Measurements from ENCODE around the gene TMEM201. TPM values are rescaled to one million over a fixed set of nuclear protein-coding genes. Genes with fewer than 3 reads are reported as not detected.
A peak's percentile ranks its signal among the peaks of the same experiment; 100 is the strongest.

The TMEM201 gene
- total RNA-seq, 1 donor from 2014 or later: 36.7 TPM

GRCh38 chr1:9648171-9648570 lies 59.5 kb downstream of the TMEM201 start:
- Mint-ChIP-seq H3K4me3 (no peak overlapping the region), H3K9me3 (no peaks in the 10 kb centered on the region), H3K36me3 (ENCODE audit: low read depth) (peaks cover 12% of the 10 kb centered on the region), H3K27me3 (ENCODE audit: insufficient read depth) (no peaks in the 10 kb centered on the region), H3K27ac (no peak overlapping the region), H3K4me1 (ENCODE audit: low read depth) (peaks cover 40% of the 10 kb centered on the region)
- intact Hi-C loops (cut with micrococcal nuclease): no loop called here
- DNase-seq (ENCODE audit: low spot score): no peak

GRCh38 chr1:9649769-9650168 lies 61.1 kb downstream of the TMEM201 start:
- Mint-ChIP-seq H3K36me3 (ENCODE audit: low read depth) (peaks cover 24% of the 10 kb centered on the region), H3K4me1 (ENCODE audit: low read depth) (peaks cover 34% of the 10 kb centered on the region)

GRCh38 chr1:9651220-9651564 lies 62.5 kb downstream of the TMEM201 start:
- peak overlapping the region; percentile 92 for H3K4me3 Mint-ChIP-seq
- H3K4me1 Mint-ChIP-seq (ENCODE audit: low read depth): peaks cover 42% of the 10 kb centered on the region
- no peaks in the 10 kb centered on the region for H3K27me3 Mint-ChIP-seq (ENCODE audit: insufficient read depth)
- H3K36me3 Mint-ChIP-seq (ENCODE audit: low read depth): peaks cover 27% of the 10 kb centered on the region
- intact Hi-C loops (cut with micrococcal nuclease): loop anchor here (10.0 kb wide), 2 partner anchors 356 to 416 kb away; partner anchors contain the start of genes H6PD and SPSB1
- H3K9me3 Mint-ChIP-seq: no peaks in the 10 kb centered on the region
- H3K27ac Mint-ChIP-seq: peak overlapping the region; percentile 85
- no peak for DNase-seq (ENCODE audit: low spot score)

More at GRCh38 chr1:9649769-9650168, 61.1 kb downstream of the TMEM201 start:
- DNase-seq (ENCODE audit: low spot score): no peak
- H3K27ac Mint-ChIP-seq: peak overlapping the region; percentile 44
- intact Hi-C loops (cut with micrococcal nuclease): loop anchor here (10.0 kb wide), 2 partner anchors 355 to 415 kb away; partner anchors contain the start of genes H6PD and SPSB1
- no peaks in the 10 kb centered on the region for H3K9me3 Mint-ChIP-seq
- H3K27me3 Mint-ChIP-seq (ENCODE audit: insufficient read depth): no peaks in the 10 kb centered on the region
- peak overlapping the region; percentile 92 for H3K4me3 Mint-ChIP-seq

GRCh38 chr1:9651565-9652378 lies 63.1 kb downstream of the TMEM201 start, which contains the start of gene PIK3CD:
TSS of gene PIK3CD (plus strand) at chr1:9651731. CDS start at chr1:9710456, 58,725 bp downstream.
- H3K36me3 Mint-ChIP-seq (ENCODE audit: low read depth): peaks cover 27% of the 10 kb centered on the region
- H3K27ac Mint-ChIP-seq: peak within 1 kb of the TSS; percentile 97
- no peaks in the 10 kb centered on the region for H3K27me3 Mint-ChIP-seq (ENCODE audit: insufficient read depth)
- H3K4me3 Mint-ChIP-seq: peak within 1 kb of the TSS; percentile 95
- intact Hi-C loops (cut with micrococcal nuclease): loop anchor here (2.0 to 10.0 kb wide), 3 partner anchors 171 to 417 kb away; partner anchors contain the start of genes CLSTN1, H6PD and SPSB1
- peaks cover 45% of the 10 kb centered on the region for H3K4me1 Mint-ChIP-seq (ENCODE audit: low read depth)
- DNase-seq (ENCODE audit: low spot score): peak; percentile 31
- no peaks in the 10 kb centered on the region for H3K9me3 Mint-ChIP-seq

- H3K36me3 Mint-ChIP-seq (ENCODE audit: low read depth): peaks cover 33% of the 10 kb centered on the region
- DNase-seq (ENCODE audit: low spot score): peak; percentile 73
- H3K4me1 Mint-ChIP-seq (ENCODE audit: low read depth): peaks cover 53% of the 10 kb centered on the region
- peak overlapping the region; percentile 95 for H3K4me3 Mint-ChIP-seq
- peak overlapping the region; percentile 97 for H3K27ac Mint-ChIP-seq
- intact Hi-C loops (cut with micrococcal nuclease): loop anchor here (1.0 to 10.0 kb wide), 5 partner anchors 8 to 418 kb away; partner anchors contain the start of genes CLSTN1, H6PD and SPSB1
- no peaks in the 10 kb centered on the region for H3K9me3 Mint-ChIP-seq
- H3K27me3 Mint-ChIP-seq (ENCODE audit: insufficient read depth): no peaks in the 10 kb centered on the region
These were observed 63.9 kb downstream of the TMEM201 start for GRCh38 chr1:9652379-9653209.

GRCh38 chr1:9653210-9653490 lies 64.4 kb downstream of the TMEM201 start:
- Mint-ChIP-seq H3K4me1 (ENCODE audit: low read depth) (peaks cover 59% of the 10 kb centered on the region), H3K4me3 (peak overlapping the region; percentile 95), H3K27me3 (ENCODE audit: insufficient read depth) (no peaks in the 10 kb centered on the region), H3K9me3 (no peaks in the 10 kb centered on the region), H3K27ac (peak overlapping the region; percentile 97), H3K36me3 (ENCODE audit: low read depth) (peaks cover 35% of the 10 kb centered on the region)
- no peak for DNase-seq (ENCODE audit: low spot score)
- intact Hi-C loops (cut with micrococcal nuclease): loop anchor here (1.0 to 10.0 kb wide), 5 partner anchors 9 to 418 kb away; partner anchors contain the start of genes CLSTN1, H6PD and SPSB1

- Mint-ChIP-seq H3K27me3 (ENCODE audit: insufficient read depth) (no peaks in the 10 kb centered on the region), H3K4me1 (ENCODE audit: low read depth) (peaks cover 63% of the 10 kb centered on the region), H3K36me3 (ENCODE audit: low read depth) (peaks cover 35% of the 10 kb centered on the region), H3K9me3 (no peaks in the 10 kb centered on the region), H3K4me3 (peak overlapping the region; percentile 95), H3K27ac (peak overlapping the region; percentile 97)
- DNase-seq (ENCODE audit: low spot score): peak; percentile 28
- intact Hi-C loops (cut with micrococcal nuclease): loop anchor here (1.0 to 10.0 kb wide), 6 partner anchors 9 to 419 kb away; partner anchors contain the start of genes CLSTN1, H6PD, SPSB1 and TMEM201
These were observed 64.9 kb downstream of the TMEM201 start for GRCh38 chr1:9653491-9654050.

- H3K4me1 Mint-ChIP-seq (ENCODE audit: low read depth): peaks cover 69% of the 10 kb centered on the region
- H3K9me3 Mint-ChIP-seq: no peaks in the 10 kb centered on the region
- H3K36me3 Mint-ChIP-seq (ENCODE audit: low read depth): peaks cover 38% of the 10 kb centered on the region
- H3K27me3 Mint-ChIP-seq (ENCODE audit: insufficient read depth): no peaks in the 10 kb centered on the region
- DNase-seq (ENCODE audit: low spot score): no peak
- intact Hi-C loops (cut with micrococcal nuclease): loop anchor here (2.0 to 10.0 kb wide), 3 partner anchors 65 to 419 kb away; partner anchors contain the start of genes H6PD, SPSB1 and TMEM201
- peak overlapping the region; percentile 95 for H3K4me3 Mint-ChIP-seq
- H3K27ac Mint-ChIP-seq: peak overlapping the region; percentile 97
These were observed 65.5 kb downstream of the TMEM201 start for GRCh38 chr1:9654051-9654833.

GRCh38 chr1:9654834-9655723 lies 66.4 kb downstream of the TMEM201 start:
- peaks cover 70% of the 10 kb centered on the region for H3K4me1 Mint-ChIP-seq (ENCODE audit: low read depth)
- H3K4me3 Mint-ChIP-seq: peak overlapping the region; percentile 95
- peak overlapping the region; percentile 97 for H3K27ac Mint-ChIP-seq
- no peaks in the 10 kb centered on the region for H3K9me3 Mint-ChIP-seq
- peaks cover 41% of the 10 kb centered on the region for H3K36me3 Mint-ChIP-seq (ENCODE audit: low read depth)
- peak; percentile 51 for DNase-seq (ENCODE audit: low spot score)
- intact Hi-C loops (cut with micrococcal nuclease): loop anchor here (1.0 to 10.0 kb wide), 8 partner anchors 15 to 420 kb away; partner anchors contain the start of genes H6PD, SPSB1 and TMEM201
- H3K27me3 Mint-ChIP-seq (ENCODE audit: insufficient read depth): no peaks in the 10 kb centered on the region

GRCh38 chr1:9655836-9656235 lies 67.1 kb downstream of the TMEM201 start:
- H3K4me3 Mint-ChIP-seq: peak overlapping the region; percentile 95
- H3K9me3 Mint-ChIP-seq: no peaks in the 10 kb centered on the region
- no peak for DNase-seq (ENCODE audit: low spot score)

GRCh38 chr1:9657521-9658032 lies 68.9 kb downstream of the TMEM201 start:
- no peak for DNase-seq (ENCODE audit: low spot score)
- H3K9me3 Mint-ChIP-seq: no peaks in the 10 kb centered on the region
- peaks cover 50% of the 10 kb centered on the region for H3K36me3 Mint-ChIP-seq (ENCODE audit: low read depth)
- H3K4me3 Mint-ChIP-seq: peak overlapping the region; percentile 77
- H3K4me1 Mint-ChIP-seq (ENCODE audit: low read depth): peaks cover 66% of the 10 kb centered on the region
- H3K27me3 Mint-ChIP-seq (ENCODE audit: insufficient read depth): no peaks in the 10 kb centered on the region
- intact Hi-C loops (cut with micrococcal nuclease): loop anchor here (10.0 kb wide), 2 partner anchors 363 to 423 kb away; partner anchors contain the start of genes H6PD and SPSB1
- H3K27ac Mint-ChIP-seq: peak overlapping the region; percentile 97

More at GRCh38 chr1:9655836-9656235, 67.1 kb downstream of the TMEM201 start:
- no peaks in the 10 kb centered on the region for H3K27me3 Mint-ChIP-seq (ENCODE audit: insufficient read depth)
- peak overlapping the region; percentile 97 for H3K27ac Mint-ChIP-seq
- intact Hi-C loops (cut with micrococcal nuclease): loop anchor here (1.0 to 10.0 kb wide), 8 partner anchors 14 to 421 kb away; partner anchors contain the start of genes H6PD, SPSB1 and TMEM201
- peaks cover 67% of the 10 kb centered on the region for H3K4me1 Mint-ChIP-seq (ENCODE audit: low read depth)
- peaks cover 49% of the 10 kb centered on the region for H3K36me3 Mint-ChIP-seq (ENCODE audit: low read depth)
